Left ventricle myocardium inferior (tissue), 1 donor: Measurements from ENCODE around the gene LPAR1. TPM values are rescaled to one million over a fixed set of nuclear protein-coding genes. Genes with fewer than 3 reads are reported as not detected.

ENCODE experiments used
- DNase-seq: peaks from one replicate; pipeline ENCODE4 v3.0.0-alpha.2; 2020
- H3K27ac ChIP-seq: fragments of 200-600 bp; replicated peaks from 2 replicates; pipeline ENCODE4 v1.8.0; 2021
- H3K27me3 ChIP-seq: fragments of 200-600 bp; 2 replicates; pipeline ENCODE4 v1.8.0; 2021; ENCODE audit warnings: low read depth
- H3K36me3 ChIP-seq: fragments of 200-600 bp; 2 replicates; pipeline ENCODE4 v1.8.0; 2021
- H3K4me1 ChIP-seq: fragments of 200-600 bp; 2 replicates; pipeline ENCODE4 v1.8.0; 2021
- H3K4me3 ChIP-seq: fragments of 200-600 bp; 2 replicates; pipeline ENCODE4 v1.8.0; 2021; ENCODE audit warnings: mild to moderate bottlenecking, moderate library complexity
- H3K9me3 ChIP-seq: fragments of 200-600 bp; replicated peaks from 2 replicates; pipeline ENCODE4 v1.8.0; 2021
- intact Hi-C: fragments of 100-400 bp; cut with micrococcal nuclease; formaldehyde crosslinking; loops from one replicate; pipeline ENCODE4 v1.11.0; 2022
- total RNA-seq: library from RNA; stranded (reverse); fragmentation: NEBNext Ultra II Directional; extraction: Animal tissue kit (Norgen Biotek cat#: 25700); gene quantifications from one replicate; pipeline ENCODE4 v1.2.1, GENCODE V29; 2021
- TF ChIP-seq, protein P1 (sequence below): fragments of 200-600 bp; IDR thresholded peaks from 2 replicates; pipeline ENCODE4 v1.8.0; 2021; ENCODE audit warnings: antibody characterized with exemption, mild to moderate bottlenecking, borderline replicate concordance
- donor health status: DM: no; HTN: yes; CAD: no; lungs with severe emphysema.

Gene LPAR1
- total RNA-seq, 1 donor from 2014 or later, result 12.4 TPM

DNA sequence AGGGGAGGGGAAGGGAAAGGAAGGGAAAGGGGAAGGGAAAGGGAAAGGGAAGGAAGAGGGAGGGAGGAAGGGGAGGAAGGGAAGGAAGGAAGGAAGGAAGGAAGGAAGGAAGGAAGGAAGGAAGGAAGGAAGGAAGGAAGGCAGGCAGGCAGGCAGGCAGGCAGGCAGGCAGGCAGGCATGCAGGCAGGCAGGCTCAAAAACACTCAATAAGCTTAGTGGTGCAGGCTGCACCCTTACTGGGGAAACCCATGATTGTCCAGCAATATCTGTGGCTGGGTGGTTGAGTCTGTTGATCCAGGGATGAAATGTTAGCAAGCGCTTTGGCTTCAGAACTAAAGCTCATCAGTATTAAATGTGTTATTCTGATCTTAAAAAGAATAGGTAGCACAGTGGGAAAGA lies 145.6 kb downstream of the LPAR1 start:
- Histone ChIP-seq H3K36me3 (no peaks in the 10 kb centered on the region), H3K27me3 (no peaks in the 10 kb centered on the region), H3K27ac (no peak overlapping the region), H3K4me3 (no peak overlapping the region), H3K9me3 (no peaks in the 10 kb centered on the region), H3K4me1 (peaks cover under 1% of the 10 kb centered on the region)
- TF ChIP-seq, protein P1, sequence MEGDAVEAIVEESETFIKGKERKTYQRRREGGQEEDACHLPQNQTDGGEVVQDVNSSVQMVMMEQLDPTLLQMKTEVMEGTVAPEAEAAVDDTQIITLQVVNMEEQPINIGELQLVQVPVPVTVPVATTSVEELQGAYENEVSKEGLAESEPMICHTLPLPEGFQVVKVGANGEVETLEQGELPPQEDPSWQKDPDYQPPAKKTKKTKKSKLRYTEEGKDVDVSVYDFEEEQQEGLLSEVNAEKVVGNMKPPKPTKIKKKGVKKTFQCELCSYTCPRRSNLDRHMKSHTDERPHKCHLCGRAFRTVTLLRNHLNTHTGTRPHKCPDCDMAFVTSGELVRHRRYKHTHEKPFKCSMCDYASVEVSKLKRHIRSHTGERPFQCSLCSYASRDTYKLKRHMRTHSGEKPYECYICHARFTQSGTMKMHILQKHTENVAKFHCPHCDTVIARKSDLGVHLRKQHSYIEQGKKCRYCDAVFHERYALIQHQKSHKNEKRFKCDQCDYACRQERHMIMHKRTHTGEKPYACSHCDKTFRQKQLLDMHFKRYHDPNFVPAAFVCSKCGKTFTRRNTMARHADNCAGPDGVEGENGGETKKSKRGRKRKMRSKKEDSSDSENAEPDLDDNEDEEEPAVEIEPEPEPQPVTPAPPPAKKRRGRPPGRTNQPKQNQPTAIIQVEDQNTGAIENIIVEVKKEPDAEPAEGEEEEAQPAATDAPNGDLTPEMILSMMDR, result no peak
- intact Hi-C loops, result no loop called here
- DNase-seq, result no peak

DNA sequence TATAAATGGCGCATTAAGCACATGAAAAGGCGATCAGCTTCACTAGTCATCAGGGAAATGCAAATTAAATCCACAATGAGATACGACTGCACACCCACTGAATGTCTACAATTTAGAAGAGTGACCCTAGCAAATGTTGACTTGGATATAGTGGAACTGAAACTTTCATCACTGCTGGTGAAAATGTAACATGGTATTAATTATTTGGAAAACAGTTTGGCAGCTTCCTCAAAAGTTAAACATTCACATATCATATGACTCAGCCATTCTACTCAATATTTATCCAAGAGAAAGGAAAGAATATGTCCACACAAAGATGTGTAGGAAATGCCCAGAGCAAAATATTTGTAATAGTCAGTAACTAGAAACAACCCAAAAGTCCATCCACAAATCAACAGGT lies 146.5 kb downstream of the LPAR1 start:
- DNase-seq, result no peak
- H3K4me3 ChIP-seq, result no peak overlapping the region
- H3K36me3 ChIP-seq, result no peaks in the 10 kb centered on the region
- H3K4me1 ChIP-seq, result peaks cover 8% of the 10 kb centered on the region
- intact Hi-C loops, result no loop called here
- H3K9me3 ChIP-seq, result no peaks in the 10 kb centered on the region
- TF ChIP-seq, protein P1, result no peak
- no peaks in the 10 kb centered on the region for H3K27me3 ChIP-seq
- no peak overlapping the region for H3K27ac ChIP-seq

DNA sequence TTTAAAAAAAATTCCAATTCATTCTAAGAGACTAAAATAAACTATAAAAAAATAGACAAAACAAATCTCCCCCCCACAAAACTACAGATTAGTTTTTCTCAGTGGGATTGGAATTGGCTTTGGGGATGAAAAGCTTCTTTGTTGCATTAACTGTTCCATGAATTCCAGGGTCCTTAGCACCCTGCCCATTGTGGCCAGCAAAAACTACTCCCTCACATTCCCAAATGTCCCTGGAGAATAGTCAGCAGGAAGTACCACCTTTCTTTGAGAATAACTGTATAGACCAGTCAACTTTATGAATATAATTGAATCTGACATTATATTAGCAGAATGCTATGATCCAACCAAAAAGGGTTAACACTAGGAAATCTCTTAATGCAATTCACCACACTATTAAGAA lies 147.9 kb downstream of the LPAR1 start:
- intact Hi-C loops, result no loop called here
- TF ChIP-seq, protein P1, result no peak
- no peak overlapping the region for H3K4me3 ChIP-seq
- H3K9me3 ChIP-seq, result no peaks in the 10 kb centered on the region
- peaks cover 8% of the 10 kb centered on the region for H3K4me1 ChIP-seq
- H3K27me3 ChIP-seq, result no peaks in the 10 kb centered on the region
- no peak for DNase-seq
- no peaks in the 10 kb centered on the region for H3K36me3 ChIP-seq
- H3K27ac ChIP-seq, result no peak overlapping the region

DNA sequence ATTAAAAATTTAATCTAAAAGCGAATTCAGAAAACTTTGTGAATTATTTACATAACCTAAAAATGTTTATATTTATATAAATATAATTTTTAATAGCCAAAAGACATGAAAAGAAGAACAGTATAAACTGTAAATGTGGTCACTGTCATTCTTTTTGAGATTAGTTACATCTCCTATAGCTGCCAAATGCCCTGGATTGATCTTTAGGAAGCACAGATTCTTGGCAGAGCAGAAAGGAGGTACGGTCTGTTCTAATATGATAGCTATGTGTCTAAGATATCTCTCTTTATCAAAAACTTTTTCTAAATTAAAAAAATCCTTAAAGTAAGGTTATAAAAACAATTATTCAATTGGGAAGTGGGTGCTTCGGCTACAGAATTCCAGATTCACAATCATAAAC lies 151.0 kb downstream of the LPAR1 start:
- H3K4me3 ChIP-seq, result no peak overlapping the region
- DNase-seq, result no peak
- H3K27me3 ChIP-seq, result no peaks in the 10 kb centered on the region
- peaks cover 8% of the 10 kb centered on the region for H3K4me1 ChIP-seq
- peak overlapping the region; percentile 43 for H3K27ac ChIP-seq
- TF ChIP-seq, protein P1, result no peak
- no peaks in the 10 kb centered on the region for H3K36me3 ChIP-seq
- no peaks in the 10 kb centered on the region for H3K9me3 ChIP-seq
- intact Hi-C loops, result no loop called here

DNA sequence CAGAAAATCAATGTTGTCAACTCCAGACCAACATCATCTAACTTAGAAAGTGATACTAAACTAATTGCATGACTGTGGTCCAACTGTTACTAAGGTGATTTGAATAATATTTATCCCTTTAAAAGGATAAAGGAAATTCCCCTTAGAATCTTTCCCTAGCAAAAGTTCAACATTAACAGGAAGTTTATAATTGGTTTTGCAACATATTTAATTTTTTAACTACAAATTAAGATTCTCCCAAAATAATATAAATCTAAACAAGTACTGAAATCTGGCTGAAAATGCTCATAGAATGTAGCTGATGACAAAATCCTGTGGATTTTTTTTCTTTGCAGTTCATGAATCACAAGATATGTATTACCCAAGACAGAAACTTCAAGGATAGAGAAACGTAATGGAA lies 151.4 kb downstream of the LPAR1 start:
- Histone ChIP-seq H3K9me3 (no peaks in the 10 kb centered on the region), H3K27ac (no peak overlapping the region), H3K27me3 (no peaks in the 10 kb centered on the region), H3K4me1 (peaks cover 8% of the 10 kb centered on the region), H3K36me3 (no peaks in the 10 kb centered on the region), H3K4me3 (no peak overlapping the region)
- TF ChIP-seq, protein P1, result no peak
- intact Hi-C loops, result no loop called here
- no peak for DNase-seq

DNA sequence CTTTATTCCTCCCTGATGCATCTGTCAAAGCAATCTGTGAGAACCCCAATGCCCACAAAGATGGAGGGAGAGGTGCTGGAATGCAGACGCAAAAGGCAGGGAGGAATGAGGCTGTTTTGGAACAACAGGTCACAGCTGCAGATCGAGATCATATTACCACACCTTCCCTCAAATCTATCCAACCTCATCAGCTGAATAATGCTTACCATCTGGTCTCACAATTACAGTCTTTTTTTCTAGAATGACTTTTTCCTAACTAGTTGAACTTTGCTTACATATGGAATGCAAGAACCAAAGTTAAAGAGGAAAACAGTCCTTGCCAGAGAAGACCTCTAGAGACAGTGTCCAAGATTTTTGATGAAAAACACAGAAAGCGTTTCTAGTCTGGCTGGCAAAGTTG lies 158.1 kb downstream of the LPAR1 start:
- peak overlapping the region; percentile 39 for H3K27ac ChIP-seq

More for the DNA sequence above, 158.1 kb downstream of the LPAR1 start:
- Histone ChIP-seq H3K27me3 (no peaks in the 10 kb centered on the region), H3K36me3 (no peaks in the 10 kb centered on the region), H3K4me1 (no peaks in the 10 kb centered on the region), H3K4me3 (no peak overlapping the region), H3K9me3 (no peaks in the 10 kb centered on the region)
- DNase-seq, result no peak
- intact Hi-C loops, result no loop called here
- TF ChIP-seq, protein P1, result no peak
